Measurements from ENCODE around the gene OR6C76. TPM values are rescaled to one million over a fixed set of nuclear protein-coding genes. Genes with fewer than 3 reads are reported as not detected.
"Not testable (repeated sequence)": the region's sequence is repeated elsewhere in the genome, so short reads cannot be mapped to it uniquely, and the experiment has no call there.

Gene OR6C76
- not detected for polyA plus RNA-seq (ENCODE audit: insufficient read length)

DNA sequence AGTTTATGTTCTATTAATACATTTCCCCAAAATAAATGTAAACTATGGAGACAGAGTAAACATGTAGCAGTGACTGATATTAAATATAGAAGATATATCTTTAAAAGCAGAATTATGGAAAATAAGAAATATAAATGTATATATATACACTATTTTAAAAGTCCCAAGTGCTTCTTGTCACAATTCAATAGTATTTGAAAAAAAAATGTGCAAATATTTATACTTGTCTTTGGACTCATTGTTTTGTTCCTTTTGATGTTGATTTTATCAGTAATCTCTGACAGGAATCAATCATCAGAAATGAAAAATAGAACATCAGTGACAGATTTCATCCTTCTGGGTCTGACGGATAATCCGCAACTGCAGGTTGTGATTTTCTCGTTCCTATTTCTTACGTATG is at the start of gene OR6C76:
OR6C76 (plus strand) TSS at position 301 of the 400 bp plus-strand sequence; CDS start at position 301, 0 bp downstream.
- DNase-seq (ENCODE audit: low read depth) = no peak

- no peak for DNase-seq (ENCODE audit: low read depth)
These were observed 40.2 kb upstream of the OR6C76 start for GRCh38 chr12:55385891-55386290.

DNA sequence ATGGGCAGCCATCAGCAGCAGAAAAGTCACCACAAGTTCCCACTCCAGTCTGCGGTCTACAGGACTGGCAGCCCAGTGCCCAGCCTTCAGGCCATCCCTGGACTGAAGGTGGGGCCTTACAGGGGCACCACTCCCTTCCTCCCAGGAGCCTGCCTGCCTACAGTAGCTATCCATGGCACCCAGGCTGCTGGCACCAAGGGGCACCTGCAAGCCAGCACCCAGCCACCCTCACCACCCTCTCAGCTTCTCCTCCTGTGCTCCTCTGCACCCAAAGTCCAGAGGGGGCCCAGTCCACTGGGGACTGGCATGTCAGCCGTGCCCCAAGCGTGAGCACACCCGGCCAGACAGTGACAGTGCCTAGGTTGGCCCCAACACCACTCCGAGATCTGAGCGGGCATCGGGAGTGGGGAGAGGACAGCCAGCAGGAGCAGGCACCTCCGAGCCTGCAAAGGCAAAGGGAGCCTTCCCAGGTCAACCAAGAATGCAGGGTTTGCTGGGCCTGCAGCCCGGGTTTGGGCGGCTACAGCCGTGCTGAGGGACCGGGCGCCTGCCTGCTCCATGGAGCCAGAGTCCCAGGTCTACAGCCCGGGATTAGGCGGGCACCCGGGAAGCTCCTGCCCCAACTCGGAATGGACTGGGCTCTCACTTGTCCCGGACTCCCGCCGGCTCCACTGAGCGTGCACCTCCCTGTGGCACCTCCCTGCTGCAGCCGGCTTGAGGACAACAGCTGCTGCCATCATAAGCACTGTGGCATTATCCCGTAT is 33.8 kb upstream of the OR6C76 start:
- no peak for DNase-seq (ENCODE audit: low read depth)

DNA sequence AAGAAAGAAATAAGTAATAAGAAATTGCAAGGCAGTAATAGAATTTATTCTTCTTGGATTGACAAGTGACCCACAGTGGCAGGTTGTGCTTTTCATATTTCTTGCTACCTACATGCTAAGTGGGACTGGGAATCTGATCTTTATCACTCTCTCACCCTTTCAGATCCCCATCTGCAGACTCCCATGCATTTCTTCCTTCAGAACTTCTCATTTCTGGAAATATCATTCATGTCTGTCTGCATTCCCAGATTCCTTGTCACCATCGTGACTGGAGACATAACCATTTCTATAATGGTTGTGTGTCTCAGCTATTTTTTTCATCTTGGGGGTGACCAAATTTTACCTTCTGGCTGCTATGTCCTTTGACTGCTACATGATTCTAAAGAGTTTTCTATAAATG is 29.7 kb upstream of the OR6C76 start:
- no peak for DNase-seq (ENCODE audit: low read depth)

DNA sequence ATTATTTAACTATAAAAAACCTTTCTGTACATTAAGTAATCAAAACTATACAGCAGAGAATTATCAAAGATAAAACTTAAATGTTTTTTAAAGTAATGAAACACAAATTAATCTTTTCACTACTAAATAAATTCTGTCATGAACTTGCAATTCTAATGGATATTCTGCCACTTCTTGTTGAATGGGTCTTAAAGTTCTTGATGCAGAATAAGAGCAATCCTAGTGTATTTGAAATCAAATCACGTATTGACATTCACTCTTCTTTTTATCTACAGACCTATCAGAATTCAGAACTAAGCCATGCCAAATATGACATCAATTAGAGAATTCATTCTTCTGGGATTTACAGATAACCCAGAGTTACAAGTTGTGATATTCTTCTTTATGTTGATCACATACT is 25.8 kb upstream of the OR6C76 start, which contains the start of gene OR6C65:
OR6C65 (plus strand) TSS at position 301 of the 400 bp plus-strand sequence; CDS start at position 301, 0 bp downstream.
- no peak for DNase-seq (ENCODE audit: low read depth)

DNA sequence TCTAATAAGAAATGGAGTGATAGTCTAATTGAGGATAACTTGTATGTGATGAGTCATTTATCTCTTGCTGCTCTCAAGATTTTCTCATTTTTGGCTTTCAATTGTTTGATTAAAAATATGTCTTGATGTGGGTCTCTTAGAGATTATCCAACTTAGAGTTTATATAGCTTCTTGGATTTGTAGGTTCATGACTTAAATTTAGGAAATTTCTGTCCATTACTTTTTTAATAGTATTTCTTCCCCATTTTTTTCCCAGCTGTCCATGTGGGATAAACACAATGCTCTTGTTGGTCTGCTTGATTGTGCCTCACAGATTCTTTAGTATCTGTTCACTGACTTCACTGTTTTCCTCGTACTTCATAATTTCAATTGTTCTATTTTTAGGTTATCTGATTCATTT is 18.2 kb upstream of the OR6C76 start:
- no peak for DNase-seq (ENCODE audit: low read depth)

DNA sequence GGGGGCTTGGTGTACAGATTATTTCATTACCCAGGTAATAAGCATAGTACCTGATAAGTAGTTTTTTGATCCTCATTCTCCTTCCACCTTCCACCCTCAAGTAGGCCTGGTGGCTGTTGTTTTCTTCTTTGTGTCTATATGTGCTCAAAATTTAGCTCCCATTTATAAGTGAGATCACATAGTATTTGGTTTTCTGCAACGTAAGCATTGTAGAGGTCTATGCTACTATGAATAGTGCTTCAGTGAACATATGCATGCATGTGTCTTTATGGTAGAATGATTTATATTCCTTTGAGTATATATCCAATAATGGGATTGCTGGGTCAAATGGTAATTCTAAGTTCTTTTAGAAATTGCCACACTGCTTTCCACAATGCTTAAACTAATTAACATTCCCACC is 16.9 kb upstream of the OR6C76 start:
- DNase-seq (ENCODE audit: low read depth) = not testable (repeated sequence)

- not testable (repeated sequence) for DNase-seq (ENCODE audit: low read depth)
These were observed 13.9 kb upstream of the OR6C76 start for GRCh38 chr12:55412138-55412537.

- not testable (repeated sequence) for DNase-seq (ENCODE audit: low read depth)
These were observed 12.3 kb upstream of the OR6C76 start for GRCh38 chr12:55413498-55414388.

GRCh38 chr12:55414396-55414823 is 11.6 kb upstream of the OR6C76 start:
- DNase-seq (ENCODE audit: low read depth) = not testable (repeated sequence)

DNA sequence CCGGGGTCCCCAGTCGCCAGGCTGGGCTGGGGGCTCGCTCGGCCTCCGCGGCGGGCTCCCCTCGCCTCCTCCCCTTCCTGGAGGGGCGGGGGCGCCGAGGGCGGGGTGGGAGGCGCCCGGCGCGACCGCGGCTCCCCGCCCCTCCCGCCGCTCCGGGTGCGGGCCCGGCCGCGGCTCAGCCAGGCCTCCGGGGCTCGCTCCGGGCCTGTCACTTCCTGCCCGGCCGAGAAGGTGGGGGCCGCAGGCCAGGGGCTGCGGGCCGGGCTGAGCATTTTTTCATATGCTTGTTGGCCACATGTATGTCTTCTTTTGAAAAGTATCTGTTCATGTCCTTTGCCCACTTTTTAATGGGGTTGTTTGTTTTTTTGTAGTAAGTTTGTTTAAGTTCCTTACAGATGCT is 11.2 kb upstream of the OR6C76 start:
- not testable (repeated sequence) for DNase-seq (ENCODE audit: low read depth)

DNA sequence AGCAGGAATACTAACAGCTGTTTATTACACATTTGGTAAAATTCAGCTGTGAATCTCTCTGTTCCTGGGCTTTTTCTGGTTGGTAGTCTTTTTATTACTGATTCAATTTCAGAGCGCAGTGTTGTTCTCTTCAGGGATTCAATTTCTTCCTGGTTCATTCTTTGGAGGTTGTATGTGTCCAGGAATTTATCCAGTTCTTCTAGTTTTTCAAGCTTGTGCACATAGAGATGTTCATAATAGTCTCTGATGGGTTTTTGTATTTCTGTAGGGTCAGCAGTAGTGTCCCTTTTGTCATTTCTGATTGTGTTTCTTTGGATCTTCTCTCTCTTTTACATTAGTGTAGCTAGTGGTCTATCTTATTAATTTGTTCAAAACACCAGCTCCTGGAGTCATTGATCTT is 9.1 kb upstream of the OR6C76 start:
- DNase-seq (ENCODE audit: low read depth) = no peak

- DNase-seq (ENCODE audit: low read depth) = no peak
These were observed 5.6 kb upstream of the OR6C76 start for GRCh38 chr12:55420307-55420962.

- no peak for DNase-seq (ENCODE audit: low read depth)
These were observed 2.5 kb downstream of the OR6C76 start for GRCh38 chr12:55428331-55429243.

DNA sequence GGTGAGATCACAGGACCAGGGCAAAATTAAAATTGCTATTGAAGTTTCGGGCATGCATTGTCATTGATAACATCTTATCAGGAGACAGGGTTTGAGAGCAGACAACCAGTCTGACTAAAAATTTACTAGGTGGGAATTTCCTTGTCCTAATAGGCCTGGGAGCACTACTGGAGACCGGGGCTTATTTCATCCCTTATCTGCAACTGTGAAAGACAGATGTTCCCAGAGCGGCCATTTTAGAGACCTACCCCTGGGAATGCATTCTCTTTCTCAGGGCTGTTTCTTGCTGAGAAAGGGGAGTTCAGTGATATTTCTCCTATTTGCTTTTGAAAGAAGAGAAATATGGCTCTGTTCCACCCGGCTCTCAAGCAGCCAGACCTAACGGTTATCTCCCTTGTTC is 15.2 kb downstream of the OR6C76 start:
- not testable (repeated sequence) for DNase-seq (ENCODE audit: low read depth)

- no peak for DNase-seq (ENCODE audit: low read depth)
These were observed 17.7 kb downstream of the OR6C76 start, which contains the start of gene OR6C2 for GRCh38 chr12:55443776-55444175. TSS of gene OR6C2 (plus strand) at chr12:55444076. CDS start at chr12:55452214, 8,138 bp downstream.

GRCh38 chr12:55445357-55445756 is 19.3 kb downstream of the OR6C76 start:
- DNase-seq (ENCODE audit: low read depth) = no peak

DNA sequence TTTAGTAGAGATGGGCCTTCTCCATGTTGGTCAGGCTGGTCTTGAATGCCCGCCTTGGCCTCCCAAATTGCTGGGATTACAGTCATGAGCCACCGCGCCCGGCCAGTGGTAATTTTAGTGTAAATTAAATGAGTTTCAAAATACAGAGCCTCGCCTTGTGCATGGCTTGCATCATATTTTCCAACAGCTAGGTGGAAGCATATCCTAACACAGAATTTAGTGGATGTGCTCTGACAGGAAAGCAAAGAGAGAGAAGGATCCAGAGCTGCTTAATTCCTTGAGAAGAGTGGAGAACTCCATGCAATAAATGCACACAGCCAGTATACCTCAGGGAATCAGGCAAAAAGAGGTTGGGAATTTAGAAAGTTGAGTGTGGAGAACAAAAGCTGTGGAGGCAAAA is 20.3 kb downstream of the OR6C76 start:
- no peak for DNase-seq (ENCODE audit: low read depth)

- no peak for DNase-seq (ENCODE audit: low read depth)
These were observed 22.8 kb downstream of the OR6C76 start for GRCh38 chr12:55448825-55449224.

DNA sequence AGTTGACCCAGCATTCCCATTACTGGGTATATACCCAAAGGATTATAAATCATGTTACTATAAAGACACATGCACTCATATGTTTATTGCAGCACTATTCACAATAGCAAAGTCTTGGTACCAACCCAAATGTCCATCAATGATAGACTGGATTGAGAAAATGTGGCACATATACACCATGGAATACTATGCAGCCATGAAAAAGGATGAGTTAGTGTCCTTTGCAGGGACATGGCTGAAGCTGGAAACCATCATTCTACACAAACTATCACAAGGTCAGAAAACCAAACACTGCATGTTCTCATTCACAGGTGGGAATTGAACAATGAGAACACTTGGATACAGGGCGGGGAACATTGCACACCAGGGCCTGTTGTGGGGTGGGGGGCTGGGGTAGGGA is 38.9 kb downstream of the OR6C76 start:
- not testable (repeated sequence) for DNase-seq (ENCODE audit: low read depth)

GRCh38 chr12:55467836-55468235 is 41.8 kb downstream of the OR6C76 start:
- no peak for DNase-seq (ENCODE audit: low read depth)

All from forelimb muscle (tissue), 1 donor.